Activated T-cell treated with anti-CD3 and anti-CD28 coated beads, Interleukin-2, amount 50 U/mL, for 24 hours (primary cell): ENCODE data around the gene CARS2.
A peak's percentile ranks its signal among the peaks of the same experiment; 100 is the strongest.

Source experiments
- DNase-seq: peaks from one replicate; pipeline ENCODE4 v3.0.0-alpha.2; 2020
- H3K27ac Mint-ChIP-seq: 2 replicates; pipeline ENCODE4 v1.8.0; 2020; ENCODE audit warnings: mild to moderate bottlenecking, mixed read lengths
- H3K27me3 Mint-ChIP-seq: 2 replicates; pipeline ENCODE4 v1.8.0; 2020; ENCODE audit warnings: mixed read lengths
- H3K36me3 Mint-ChIP-seq: 2 replicates; pipeline ENCODE4 v1.8.0; 2020; ENCODE audit warnings: low read depth, mixed read lengths
- H3K4me1 Mint-ChIP-seq: 2 replicates; pipeline ENCODE4 v1.8.0; 2020; ENCODE audit warnings: low read depth, mixed read lengths
- H3K4me3 Mint-ChIP-seq: 2 replicates; pipeline ENCODE4 v1.8.0; 2020; ENCODE audit warnings: mild to moderate bottlenecking, moderate library complexity, mixed read lengths
- H3K9me3 Mint-ChIP-seq: 2 replicates; pipeline ENCODE4 v1.8.0; 2020; ENCODE audit warnings: mixed read lengths

Gene CARS2

GRCh38 chr13:110645750-110646149 is 60.2 kb downstream of the CARS2 start:
- peak overlapping the region; percentile 52 for H3K27ac Mint-ChIP-seq
- H3K4me1 Mint-ChIP-seq: peaks cover 10% of the 10 kb centered on the region
- DNase-seq: no peak
- no peaks in the 10 kb centered on the region for H3K9me3 Mint-ChIP-seq
- peaks cover 94% of the 10 kb centered on the region for H3K36me3 Mint-ChIP-seq
- no peaks in the 10 kb centered on the region for H3K27me3 Mint-ChIP-seq
- no peak overlapping the region for H3K4me3 Mint-ChIP-seq

GRCh38 chr13:110644892-110645521 is 60.9 kb downstream of the CARS2 start:
- DNase-seq: peak; percentile 53
- Mint-ChIP-seq H3K36me3 (peaks cover 94% of the 10 kb centered on the region), H3K4me3 (no peak overlapping the region), H3K27me3 (no peaks in the 10 kb centered on the region), H3K4me1 (peaks cover 10% of the 10 kb centered on the region), H3K9me3 (no peaks in the 10 kb centered on the region), H3K27ac (peak overlapping the region; percentile 37)

DNA sequence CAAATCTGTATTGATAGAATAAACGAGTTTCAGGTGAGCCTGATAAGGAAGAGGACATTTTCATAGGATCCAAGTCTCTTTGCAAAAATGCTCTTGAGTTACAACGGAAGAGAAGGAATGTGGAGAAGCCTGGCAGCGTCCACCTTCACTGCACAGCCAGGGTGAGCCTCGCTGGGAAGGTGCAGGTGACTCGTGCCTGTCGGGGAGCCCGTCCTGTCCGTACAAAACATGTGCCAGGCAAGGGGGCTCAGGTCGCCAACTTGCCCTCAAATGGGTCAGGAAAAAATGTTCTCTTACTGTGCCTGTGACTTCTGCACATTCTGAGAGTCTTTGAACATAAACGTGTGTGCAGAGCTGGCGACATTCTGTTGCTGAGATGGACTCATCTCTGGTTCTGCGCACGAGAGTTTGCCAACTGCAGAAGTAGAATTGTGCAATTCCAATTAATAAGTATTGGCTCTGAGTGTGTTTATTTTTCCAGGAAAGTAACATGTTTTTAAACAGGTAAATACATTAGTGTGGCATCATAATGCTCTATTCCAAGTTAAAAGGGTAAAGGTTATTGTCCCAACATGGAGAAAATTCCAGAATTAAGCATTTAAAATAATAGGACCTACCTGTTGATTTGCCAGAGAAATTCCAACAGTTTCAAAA is 62.0 kb downstream of the CARS2 start:
- H3K27me3 Mint-ChIP-seq: no peaks in the 10 kb centered on the region
- no peaks in the 10 kb centered on the region for H3K9me3 Mint-ChIP-seq
- H3K36me3 Mint-ChIP-seq: peaks cover 94% of the 10 kb centered on the region
- peaks cover 10% of the 10 kb centered on the region for H3K4me1 Mint-ChIP-seq
- no peak overlapping the region for H3K27ac Mint-ChIP-seq
- H3K4me3 Mint-ChIP-seq: no peak overlapping the region
- no peak for DNase-seq

- peaks cover 10% of the 10 kb centered on the region for H3K4me1 Mint-ChIP-seq
- H3K9me3 Mint-ChIP-seq: no peaks in the 10 kb centered on the region
- H3K4me3 Mint-ChIP-seq: no peak overlapping the region
- peak overlapping the region; percentile 50 for H3K27ac Mint-ChIP-seq
- DNase-seq: no peak
- no peaks in the 10 kb centered on the region for H3K27me3 Mint-ChIP-seq
- H3K36me3 Mint-ChIP-seq: peaks cover 94% of the 10 kb centered on the region
Observed at GRCh38 chr13:110643324-110643723, 62.6 kb downstream of the CARS2 start.

DNA sequence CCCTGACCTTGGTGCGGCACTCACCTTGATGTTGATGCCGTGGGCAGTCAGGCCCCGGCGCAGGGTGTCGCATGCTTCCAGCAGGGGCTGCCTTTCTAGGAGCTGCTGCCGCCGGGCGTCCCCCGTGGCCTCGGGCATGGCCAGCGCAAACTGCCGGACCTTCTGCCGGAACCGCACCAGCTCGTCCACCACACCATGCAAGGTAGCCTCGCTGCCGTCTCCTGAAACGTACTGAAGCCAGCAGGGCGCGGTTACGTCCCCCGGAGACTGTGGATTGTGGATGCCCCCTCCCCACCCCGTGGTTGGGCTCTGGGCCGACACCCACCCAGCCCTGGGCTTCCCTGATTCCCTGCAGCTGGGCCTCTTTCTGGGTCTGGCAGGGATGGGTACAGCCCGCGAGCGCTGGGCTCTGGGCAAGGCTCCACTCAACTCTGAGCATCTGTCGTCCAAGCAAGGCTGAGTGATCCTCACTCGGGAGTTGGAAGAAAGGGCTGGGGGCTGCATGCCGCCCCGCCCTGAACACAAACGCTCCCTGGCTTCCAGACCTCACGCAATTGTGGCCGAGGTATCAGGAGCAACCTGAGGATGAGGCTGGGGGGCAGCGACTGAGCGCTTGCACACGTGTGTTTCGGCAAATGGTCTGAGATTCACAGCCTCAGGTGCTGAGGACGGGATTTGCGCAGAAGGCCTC is 63.5 kb downstream of the CARS2 start:
- Mint-ChIP-seq H3K27me3 (no peaks in the 10 kb centered on the region), H3K36me3 (peaks cover 94% of the 10 kb centered on the region), H3K4me1 (peaks cover 10% of the 10 kb centered on the region)

GRCh38 chr13:110641055-110642015 is 64.6 kb downstream of the CARS2 start:
- no peak for DNase-seq
- Mint-ChIP-seq H3K27me3 (no peaks in the 10 kb centered on the region), H3K27ac (peak overlapping the region; percentile 85), H3K4me3 (no peak overlapping the region), H3K4me1 (peaks cover 10% of the 10 kb centered on the region), H3K9me3 (no peaks in the 10 kb centered on the region), H3K36me3 (peaks cover 95% of the 10 kb centered on the region)

More for the DNA sequence above, 63.5 kb downstream of the CARS2 start:
- Mint-ChIP-seq H3K27ac (peak overlapping the region; percentile 50), H3K9me3 (no peaks in the 10 kb centered on the region), H3K4me3 (no peak overlapping the region)
- no peak for DNase-seq

GRCh38 chr13:110640591-110641029 is 65.3 kb downstream of the CARS2 start:
- peaks cover 9% of the 10 kb centered on the region for H3K4me1 Mint-ChIP-seq
- H3K9me3 Mint-ChIP-seq: no peaks in the 10 kb centered on the region
- peak overlapping the region; percentile 85 for H3K27ac Mint-ChIP-seq
- no peak overlapping the region for H3K4me3 Mint-ChIP-seq
- H3K36me3 Mint-ChIP-seq: peaks cover 95% of the 10 kb centered on the region
- no peak for DNase-seq
- H3K27me3 Mint-ChIP-seq: no peaks in the 10 kb centered on the region

DNA sequence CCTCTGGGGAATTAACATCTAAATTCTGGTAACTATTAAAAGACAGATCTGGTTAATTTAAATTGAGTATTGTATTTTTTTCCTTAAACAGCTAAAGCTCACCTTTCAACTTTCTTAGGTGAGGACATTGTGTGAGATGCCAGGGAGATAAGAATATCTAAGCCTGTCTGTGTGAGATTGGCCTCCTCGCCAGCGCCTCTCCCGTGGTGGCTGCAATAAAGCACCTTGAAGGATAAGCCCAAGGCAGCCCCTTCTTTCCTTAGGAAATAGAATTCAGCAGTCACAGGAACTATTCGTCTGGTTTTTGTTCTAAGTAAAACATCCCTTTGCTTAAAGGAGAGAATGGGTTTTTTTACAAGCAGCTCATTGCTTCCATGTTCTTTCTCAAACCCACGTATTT is 66.0 kb downstream of the CARS2 start:
- Mint-ChIP-seq H3K4me1 (peaks cover 4% of the 10 kb centered on the region), H3K27me3 (no peaks in the 10 kb centered on the region), H3K27ac (peak overlapping the region; percentile 85), H3K4me3 (no peak overlapping the region), H3K36me3 (peaks cover 97% of the 10 kb centered on the region), H3K9me3 (no peaks in the 10 kb centered on the region)
- no peak for DNase-seq

- Mint-ChIP-seq H3K4me1 (no peaks in the 10 kb centered on the region), H3K27ac (peak overlapping the region; percentile 85), H3K4me3 (no peak overlapping the region), H3K36me3 (peaks cover 99% of the 10 kb centered on the region), H3K9me3 (no peaks in the 10 kb centered on the region), H3K27me3 (no peaks in the 10 kb centered on the region)
- no peak for DNase-seq
Observed at GRCh38 chr13:110638814-110639806, 66.8 kb downstream of the CARS2 start.

DNA sequence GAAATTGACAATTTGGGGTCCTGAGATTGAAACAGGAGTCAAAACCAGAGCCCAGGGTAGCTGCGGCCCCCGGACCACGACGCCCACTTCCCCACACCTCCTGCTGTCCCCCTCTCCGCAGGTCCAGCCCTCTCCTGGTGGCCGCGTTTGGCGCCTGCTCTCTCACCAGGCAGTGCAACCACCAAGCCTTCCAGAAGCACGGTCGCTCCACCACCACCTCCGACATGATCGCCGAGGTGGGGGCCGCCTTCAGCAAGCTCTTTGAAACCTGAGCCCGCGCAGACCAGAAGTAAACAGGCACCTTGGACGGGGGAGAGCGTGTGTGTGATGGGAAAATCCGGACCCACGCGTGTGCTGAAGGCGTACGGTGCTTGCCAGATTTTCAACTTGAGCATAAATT is 67.7 kb downstream of the CARS2 start:
- H3K9me3 Mint-ChIP-seq: no peaks in the 10 kb centered on the region
- no peaks in the 10 kb centered on the region for H3K27me3 Mint-ChIP-seq
- no peaks in the 10 kb centered on the region for H3K4me1 Mint-ChIP-seq
- peak overlapping the region; percentile 68 for H3K27ac Mint-ChIP-seq
- H3K36me3 Mint-ChIP-seq: peaks cover 98% of the 10 kb centered on the region
- no peak for DNase-seq
- no peak overlapping the region for H3K4me3 Mint-ChIP-seq

DNA sequence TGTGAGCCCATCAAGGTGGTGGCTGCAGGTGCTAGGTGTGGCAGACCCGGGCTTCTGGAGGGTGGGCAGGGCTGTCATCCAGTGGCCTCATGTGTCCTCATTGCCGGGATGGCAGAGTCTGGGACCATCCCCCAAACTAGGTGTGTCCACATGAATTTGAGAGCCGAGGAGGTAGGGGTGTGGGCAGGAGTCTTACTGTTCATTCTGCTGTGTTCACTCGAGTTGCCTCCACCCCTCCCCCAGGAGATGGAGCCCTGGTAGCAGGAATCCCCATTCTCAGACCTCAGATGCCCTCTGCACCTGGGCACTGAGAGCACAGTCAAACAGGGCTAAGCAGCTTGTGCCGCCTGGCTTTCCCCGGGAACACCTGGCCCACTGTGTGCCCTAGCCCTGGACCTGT is 68.2 kb downstream of the CARS2 start:
- no peaks in the 10 kb centered on the region for H3K27me3 Mint-ChIP-seq
- peaks cover 93% of the 10 kb centered on the region for H3K36me3 Mint-ChIP-seq
- H3K9me3 Mint-ChIP-seq: no peaks in the 10 kb centered on the region
- H3K4me3 Mint-ChIP-seq: no peak overlapping the region
- H3K4me1 Mint-ChIP-seq: no peaks in the 10 kb centered on the region
- no peak overlapping the region for H3K27ac Mint-ChIP-seq
- DNase-seq: no peak

DNA sequence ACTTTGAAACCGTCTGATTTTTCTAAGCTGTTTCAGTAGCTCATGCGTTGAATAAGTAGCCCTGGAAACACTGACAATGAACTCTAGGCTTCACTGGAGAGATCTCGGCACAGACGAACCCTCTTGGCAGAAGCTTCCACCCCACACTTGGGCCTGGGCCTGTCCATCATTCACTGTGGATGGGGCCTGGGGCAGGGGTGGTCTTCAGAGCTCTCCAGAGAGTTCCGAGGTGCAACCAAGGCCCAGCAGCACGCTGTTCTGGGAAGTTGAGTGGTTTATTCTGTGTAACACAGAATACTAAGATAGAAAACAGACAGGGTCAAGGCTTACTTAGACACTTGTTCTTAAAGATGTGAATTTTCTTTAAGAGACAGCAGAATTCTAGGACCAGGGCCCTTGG is 68.6 kb downstream of the CARS2 start:
- Mint-ChIP-seq H3K27me3 (no peaks in the 10 kb centered on the region), H3K4me1 (no peaks in the 10 kb centered on the region), H3K36me3 (peaks cover 90% of the 10 kb centered on the region), H3K4me3 (no peak overlapping the region), H3K9me3 (no peaks in the 10 kb centered on the region), H3K27ac (peak overlapping the region; percentile 41)
- no peak for DNase-seq

DNA sequence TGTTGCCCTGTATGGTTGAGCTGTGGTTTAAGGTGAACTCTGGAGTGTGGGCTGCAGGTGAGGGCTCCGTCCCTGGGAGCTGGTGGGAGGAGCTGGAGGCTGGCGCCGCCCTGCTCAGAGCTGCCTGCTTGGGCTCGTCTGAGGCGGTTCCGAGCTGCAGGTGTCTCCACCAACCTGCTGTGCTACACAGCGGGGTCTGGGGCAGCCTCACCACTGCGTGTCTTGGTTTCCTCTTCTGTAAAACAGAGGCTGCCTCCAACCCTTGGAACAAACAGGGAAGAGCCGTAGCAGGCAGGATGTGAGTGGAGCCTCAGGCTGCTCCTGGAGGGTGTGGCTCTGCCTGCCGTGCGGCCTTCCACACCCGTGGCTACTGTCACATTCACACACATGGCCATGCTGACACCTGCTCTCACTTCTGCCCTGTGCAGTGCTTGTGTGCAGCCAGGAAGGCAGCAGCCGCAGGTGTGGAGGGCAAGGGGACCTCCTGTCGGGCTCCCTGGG is 69.2 kb downstream of the CARS2 start:
- DNase-seq: no peak
- H3K27ac Mint-ChIP-seq: peak overlapping the region; percentile 41
- H3K4me1 Mint-ChIP-seq: peaks cover 3% of the 10 kb centered on the region
- no peaks in the 10 kb centered on the region for H3K27me3 Mint-ChIP-seq
- no peak overlapping the region for H3K4me3 Mint-ChIP-seq
- no peaks in the 10 kb centered on the region for H3K9me3 Mint-ChIP-seq
- H3K36me3 Mint-ChIP-seq: peaks cover 90% of the 10 kb centered on the region
